ENCODE data around the gene SLC22A12. TPM values are rescaled to one million over a fixed set of nuclear protein-coding genes. Genes with fewer than 3 reads are reported as not detected.

Gene SLC22A12
- total and polyA plus RNA-seq, 2 experiments from 2014 or later: not detected

GRCh38 chr11:64609436-64610047 is 18.5 kb downstream of the SLC22A12 start:
- H3K4me3 ChIP-seq: no peak overlapping the region
- no peaks in the 10 kb centered on the region for H3K36me3 ChIP-seq
- no peak overlapping the region for H3K27ac ChIP-seq
- no peak for TF ChIP-seq CTCF (IDR thresholded peaks at IDR 0.05; ENCODE audit: low read depth, low read length)
- H3K4me1 ChIP-seq (ENCODE audit: low read depth): no peaks in the 10 kb centered on the region
- H3K9me3 ChIP-seq (ENCODE audit: low read depth): no peaks in the 10 kb centered on the region
- DNase-seq (ENCODE audit: low read depth in 1 of 2, low spot score in 1 of 2): no peak
- H3K27me3 ChIP-seq: no peaks in the 10 kb centered on the region

GRCh38 chr11:64610596-64610995 is 19.6 kb downstream of the SLC22A12 start:
- Histone ChIP-seq H3K9me3 (ENCODE audit: low read depth) (no peaks in the 10 kb centered on the region), H3K4me3 (no peak overlapping the region), H3K36me3 (no peaks in the 10 kb centered on the region), H3K27me3 (no peaks in the 10 kb centered on the region), H3K27ac (no peak overlapping the region), H3K4me1 (ENCODE audit: low read depth) (no peaks in the 10 kb centered on the region)
- TF ChIP-seq CTCF (IDR thresholded peaks at IDR 0.05; ENCODE audit: low read depth, low read length): no peak
- no peak for DNase-seq (ENCODE audit: low read depth in 1 of 2, low spot score in 1 of 2)

GRCh38 chr11:64611176-64611575 is 20.2 kb downstream of the SLC22A12 start:
- TF ChIP-seq CTCF (IDR thresholded peaks at IDR 0.05; ENCODE audit: low read depth, low read length): no peak
- Histone ChIP-seq H3K27ac (no peak overlapping the region), H3K36me3 (no peaks in the 10 kb centered on the region), H3K27me3 (no peaks in the 10 kb centered on the region), H3K9me3 (ENCODE audit: low read depth) (no peaks in the 10 kb centered on the region), H3K4me3 (no peak overlapping the region), H3K4me1 (ENCODE audit: low read depth) (no peaks in the 10 kb centered on the region)
- no peak for DNase-seq (ENCODE audit: low read depth in 1 of 2, low spot score in 1 of 2)

GRCh38 chr11:64611869-64612646 is 21.0 kb downstream of the SLC22A12 start:
- no peak for TF ChIP-seq CTCF (IDR thresholded peaks at IDR 0.05; ENCODE audit: low read depth, low read length)
- no peak overlapping the region for H3K4me3 ChIP-seq

GRCh38 chr11:64613648-64614047 is 22.6 kb downstream of the SLC22A12 start:
- no peak overlapping the region for H3K4me3 ChIP-seq
- TF ChIP-seq CTCF (IDR thresholded peaks at IDR 0.05; ENCODE audit: low read depth, low read length): no peak
- H3K9me3 ChIP-seq (ENCODE audit: low read depth): no peaks in the 10 kb centered on the region
- no peaks in the 10 kb centered on the region for H3K36me3 ChIP-seq
- no peaks in the 10 kb centered on the region for H3K4me1 ChIP-seq (ENCODE audit: low read depth)
- no peak for DNase-seq (ENCODE audit: low read depth in 1 of 2, low spot score in 1 of 2)
- no peaks in the 10 kb centered on the region for H3K27me3 ChIP-seq
- no peak overlapping the region for H3K27ac ChIP-seq

More at GRCh38 chr11:64611869-64612646, 21.0 kb downstream of the SLC22A12 start:
- no peaks in the 10 kb centered on the region for H3K4me1 ChIP-seq (ENCODE audit: low read depth)
- no peak overlapping the region for H3K27ac ChIP-seq
- no peaks in the 10 kb centered on the region for H3K9me3 ChIP-seq (ENCODE audit: low read depth)
- no peaks in the 10 kb centered on the region for H3K36me3 ChIP-seq
- H3K27me3 ChIP-seq: no peaks in the 10 kb centered on the region
- DNase-seq (ENCODE audit: low read depth in 1 of 2, low spot score in 1 of 2): no peak

Measured in cardiac muscle cell (in vitro differentiated cells and primary cell).